Activated T-cell treated with anti-CD3 and anti-CD28 coated beads, Interleukin-2, amount 50 U/mL, for 4 hours (primary cell): ENCODE data around the gene STARD5. TPM values are rescaled to one million over a fixed set of nuclear protein-coding genes. Genes with fewer than 3 reads are reported as not detected.

ENCODE experiments used
- ATAC-seq, 2 donors: fragments of 200-7000 bp; cut with Tn5 transposase; one replicate each; pipeline ENCODE4 v1.10.0; 2021
- DNase-seq: peaks from one replicate; pipeline ENCODE4 v3.0.0-alpha.2; 2020
- H3K27me3 Mint-ChIP-seq: one replicate; pipeline ENCODE4 v1.8.0; 2021; ENCODE audit warnings: low read depth, mixed read lengths
- H3K36me3 Mint-ChIP-seq: one replicate; pipeline ENCODE4 v1.8.0; 2022; ENCODE audit warnings: mixed read lengths; ENCODE audit not compliant: insufficient read depth
- H3K4me1 Mint-ChIP-seq: one replicate; pipeline ENCODE4 v1.8.0; 2021; ENCODE audit warnings: low read depth, mixed read lengths
- H3K4me3 Mint-ChIP-seq: one replicate; pipeline ENCODE4 v1.8.0; 2021; ENCODE audit warnings: mild to moderate bottlenecking, moderate library complexity, mixed read lengths
- H3K9me3 Mint-ChIP-seq: one replicate; pipeline ENCODE4 v1.8.0; 2021; ENCODE audit warnings: mixed read lengths
- total RNA-seq, 3 donors: library from RNA; stranded (reverse); gene quantifications; one replicate each; pipeline ENCODE4 v1.2.1, GENCODE V29; 2021

STARD5 gene
- total RNA-seq, 3 donors from 2014 or later = 2.8 to 5.3 (median 3.7) TPM

GRCh38 chr15:81274931-81275707 is 48.8 kb downstream of the STARD5 start:
- Mint-ChIP-seq H3K27me3 (no peaks in the 10 kb centered on the region), H3K9me3 (peaks cover 10% of the 10 kb centered on the region), H3K4me3 (no peak overlapping the region), H3K4me1 (peaks cover 45% of the 10 kb centered on the region), H3K36me3 (peaks cover 5% of the 10 kb centered on the region)
- ATAC-seq (peak; percentile 80 to 92), DNase-seq (peak; percentile 82)

GRCh38 chr15:81274255-81274654 is 49.7 kb downstream of the STARD5 start:
- DNase-seq = no peak
- Mint-ChIP-seq H3K4me1 (peaks cover 42% of the 10 kb centered on the region), H3K36me3 (peaks cover 5% of the 10 kb centered on the region), H3K27me3 (no peaks in the 10 kb centered on the region), H3K4me3 (no peak overlapping the region), H3K9me3 (peaks cover 10% of the 10 kb centered on the region)
- no peak for ATAC-seq

- no peaks in the 10 kb centered on the region for H3K27me3 Mint-ChIP-seq
- ATAC-seq (no peak), DNase-seq (no peak)
- no peak overlapping the region for H3K4me3 Mint-ChIP-seq
- H3K4me1 Mint-ChIP-seq = peaks cover 44% of the 10 kb centered on the region
- peaks cover 5% of the 10 kb centered on the region for H3K36me3 Mint-ChIP-seq
- peaks cover 10% of the 10 kb centered on the region for H3K9me3 Mint-ChIP-seq
Observed at GRCh38 chr15:81273855-81274254, 50.1 kb downstream of the STARD5 start.

GRCh38 chr15:81273200-81273599 is 50.7 kb downstream of the STARD5 start:
- DNase-seq = no peak
- H3K27me3 Mint-ChIP-seq = no peaks in the 10 kb centered on the region
- peaks cover 10% of the 10 kb centered on the region for H3K9me3 Mint-ChIP-seq
- no peak overlapping the region for H3K4me3 Mint-ChIP-seq
- no peak for ATAC-seq
- peaks cover 5% of the 10 kb centered on the region for H3K36me3 Mint-ChIP-seq
- peaks cover 37% of the 10 kb centered on the region for H3K4me1 Mint-ChIP-seq

GRCh38 chr15:81271761-81272644 is 51.9 kb downstream of the STARD5 start:
- Mint-ChIP-seq H3K36me3 (peaks cover 4% of the 10 kb centered on the region), H3K27me3 (no peaks in the 10 kb centered on the region), H3K9me3 (peaks cover 6% of the 10 kb centered on the region), H3K4me1 (peaks cover 33% of the 10 kb centered on the region), H3K4me3 (no peak overlapping the region)
- ATAC-seq (no peak), DNase-seq (no peak)

GRCh38 chr15:81270781-81271491 is 53.0 kb downstream of the STARD5 start:
- Mint-ChIP-seq H3K4me3 (no peak overlapping the region), H3K4me1 (peaks cover 32% of the 10 kb centered on the region), H3K27me3 (no peaks in the 10 kb centered on the region), H3K36me3 (no peaks in the 10 kb centered on the region), H3K9me3 (no peaks in the 10 kb centered on the region)
- ATAC-seq = peak; percentile 3 to 19
- no peak for DNase-seq

GRCh38 chr15:81270188-81270587 is 53.8 kb downstream of the STARD5 start:
- H3K4me3 Mint-ChIP-seq = no peak overlapping the region
- H3K9me3 Mint-ChIP-seq = no peaks in the 10 kb centered on the region
- peaks cover 32% of the 10 kb centered on the region for H3K4me1 Mint-ChIP-seq
- DNase-seq (no peak), ATAC-seq (no peak)
- no peaks in the 10 kb centered on the region for H3K27me3 Mint-ChIP-seq
- no peaks in the 10 kb centered on the region for H3K36me3 Mint-ChIP-seq

GRCh38 chr15:81268881-81269601 is 54.9 kb downstream of the STARD5 start:
- H3K4me1 Mint-ChIP-seq = peaks cover 27% of the 10 kb centered on the region
- no peaks in the 10 kb centered on the region for H3K27me3 Mint-ChIP-seq
- H3K4me3 Mint-ChIP-seq = no peak overlapping the region
- no peaks in the 10 kb centered on the region for H3K36me3 Mint-ChIP-seq
- DNase-seq = no peak
- ATAC-seq = no peak
- no peaks in the 10 kb centered on the region for H3K9me3 Mint-ChIP-seq

GRCh38 chr15:81268340-81268739 is 55.6 kb downstream of the STARD5 start:
- H3K27me3 Mint-ChIP-seq = no peaks in the 10 kb centered on the region
- no peaks in the 10 kb centered on the region for H3K36me3 Mint-ChIP-seq
- H3K9me3 Mint-ChIP-seq = no peaks in the 10 kb centered on the region
- H3K4me3 Mint-ChIP-seq = no peak overlapping the region
- DNase-seq = no peak
- H3K4me1 Mint-ChIP-seq = peaks cover 27% of the 10 kb centered on the region
- ATAC-seq = no peak

- Mint-ChIP-seq H3K27me3 (no peaks in the 10 kb centered on the region), H3K9me3 (no peaks in the 10 kb centered on the region), H3K4me1 (peaks cover 27% of the 10 kb centered on the region), H3K4me3 (peak overlapping the region; percentile 76), H3K36me3 (no peaks in the 10 kb centered on the region)
- ATAC-seq (peak; percentile 91 to 96), DNase-seq (peak; percentile 83)
Observed at GRCh38 chr15:81265944-81266775, 57.8 kb downstream of the STARD5 start.

GRCh38 chr15:81265256-81265943 is 58.5 kb downstream of the STARD5 start:
- no peaks in the 10 kb centered on the region for H3K27me3 Mint-ChIP-seq
- ATAC-seq (no peak), DNase-seq (no peak)
- no peaks in the 10 kb centered on the region for H3K9me3 Mint-ChIP-seq
- peaks cover 22% of the 10 kb centered on the region for H3K4me1 Mint-ChIP-seq
- H3K36me3 Mint-ChIP-seq = no peaks in the 10 kb centered on the region
- no peak overlapping the region for H3K4me3 Mint-ChIP-seq

- DNase-seq = no peak
- H3K27me3 Mint-ChIP-seq = peaks cover 2% of the 10 kb centered on the region
- H3K4me3 Mint-ChIP-seq = no peak overlapping the region
- peaks cover 19% of the 10 kb centered on the region for H3K4me1 Mint-ChIP-seq
- H3K9me3 Mint-ChIP-seq = no peaks in the 10 kb centered on the region
- no peak for ATAC-seq
- H3K36me3 Mint-ChIP-seq = peaks cover 1% of the 10 kb centered on the region
Observed at GRCh38 chr15:81264072-81264857, 59.7 kb downstream of the STARD5 start.
